Measurements from ENCODE around the gene C6orf15. TPM values are rescaled to one million over a fixed set of nuclear protein-coding genes. Genes with fewer than 3 reads are reported as not detected.

The C6orf15 gene
- total RNA-seq, 2 experiments from 2014 or later = not detected

DNA sequence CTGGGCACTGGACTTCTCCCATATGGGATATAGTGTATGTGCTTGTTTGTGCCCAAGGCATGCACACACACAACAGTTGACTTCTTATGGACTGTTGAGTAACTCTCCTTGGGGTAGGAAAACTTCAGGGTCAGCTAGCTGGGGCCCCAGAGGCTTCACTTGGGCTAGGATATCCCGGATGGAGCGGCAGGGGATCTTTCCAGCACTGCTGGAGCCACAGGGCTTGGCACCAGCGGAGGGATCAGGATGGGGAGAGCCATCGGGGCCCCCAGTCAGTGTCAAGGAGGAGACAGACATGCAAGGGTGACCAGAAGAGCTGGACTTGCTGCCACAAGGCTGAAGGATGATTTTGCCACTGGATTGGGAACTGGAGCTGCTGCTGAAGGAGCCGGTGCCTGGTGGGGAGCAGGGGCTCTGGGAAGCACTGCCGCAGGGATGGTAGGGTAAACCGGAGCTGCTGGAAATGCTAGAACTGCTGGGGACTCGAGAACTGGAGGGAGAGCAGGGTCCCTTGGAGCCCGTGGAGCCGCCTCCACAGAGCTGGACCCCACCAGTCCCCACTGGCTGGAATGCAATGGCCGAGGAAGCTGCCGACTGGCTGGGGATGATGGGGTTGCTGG lies 3.7 kb upstream of the C6orf15 start:
- ChIA-PET POLR2A (no interaction called here), CTCF (interaction anchor here (1.7 kb wide), 1 partner anchor 29 kb away, joined by 6 read pairs; no protein-coding TSS in a partner anchor)
- no peaks in the 10 kb centered on the region for H3K36me3 Mint-ChIP-seq (ENCODE audit: low read depth)
- H3K4me3 Mint-ChIP-seq = no peak overlapping the region
- H3K27me3 Mint-ChIP-seq (ENCODE audit: low read depth) = peaks cover 8% of the 10 kb centered on the region
- H3K27ac Mint-ChIP-seq = no peak overlapping the region
- DNase-seq (no peak), ATAC-seq (no peak)
- no peaks in the 10 kb centered on the region for H3K9me3 Mint-ChIP-seq (ENCODE audit: insufficient read depth)
- no peaks in the 10 kb centered on the region for H3K4me1 Mint-ChIP-seq (ENCODE audit: low read depth)

DNA sequence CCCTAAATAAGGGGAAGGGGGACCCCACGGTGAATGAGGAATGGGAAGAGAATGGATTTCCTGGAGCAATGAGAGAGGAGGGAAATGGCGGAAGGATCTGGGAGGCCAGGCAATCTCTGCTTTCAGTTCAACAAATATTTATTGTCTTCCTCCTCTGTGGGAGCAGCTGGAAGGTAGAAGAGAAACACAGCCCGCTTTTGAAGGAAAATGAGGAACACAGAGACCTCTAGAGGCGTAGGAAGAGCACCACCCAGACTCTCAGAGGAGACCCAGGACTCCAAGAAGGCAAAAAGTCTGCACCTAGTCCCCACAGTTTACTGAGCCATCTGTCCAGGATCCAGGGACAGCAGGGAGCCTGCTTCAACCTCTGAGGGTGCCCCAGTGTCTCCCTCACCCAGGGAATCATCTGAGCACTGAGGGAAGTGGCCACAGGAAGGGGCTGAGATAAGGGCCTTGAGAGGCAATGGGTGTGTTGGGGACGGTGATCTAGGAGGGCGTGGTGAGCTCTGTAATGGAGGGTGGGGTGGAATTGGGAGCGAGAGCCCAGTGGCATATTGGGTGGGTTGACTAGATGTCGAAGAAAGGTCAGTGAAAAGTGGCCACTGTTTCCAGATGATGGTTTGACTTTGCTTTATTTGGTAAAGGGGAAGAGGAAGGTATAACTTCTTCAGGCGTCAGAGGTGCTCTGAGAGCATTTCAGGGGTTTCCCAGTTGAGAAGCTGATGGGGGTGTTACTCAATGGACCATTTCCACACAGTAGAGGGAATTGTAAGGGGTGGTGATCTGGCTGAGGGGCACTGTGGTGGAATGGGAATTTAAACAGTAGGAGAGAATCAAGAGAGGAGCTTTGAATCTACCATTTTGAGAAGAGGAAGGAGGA lies 2.8 kb upstream of the C6orf15 start:
- Mint-ChIP-seq H3K27ac (no peak overlapping the region), H3K4me3 (no peak overlapping the region), H3K27me3 (ENCODE audit: low read depth) (peaks cover 12% of the 10 kb centered on the region), H3K36me3 (ENCODE audit: low read depth) (no peaks in the 10 kb centered on the region), H3K9me3 (ENCODE audit: insufficient read depth) (no peaks in the 10 kb centered on the region), H3K4me1 (ENCODE audit: low read depth) (no peaks in the 10 kb centered on the region)
- ATAC-seq (no peak), DNase-seq (no peak)
- POLR2A ChIA-PET = no interaction called here
- CTCF ChIA-PET = interaction anchor here (1.7 kb wide), 1 partner anchor 28 kb away, joined by 6 read pairs; no protein-coding TSS in a partner anchor

DNA sequence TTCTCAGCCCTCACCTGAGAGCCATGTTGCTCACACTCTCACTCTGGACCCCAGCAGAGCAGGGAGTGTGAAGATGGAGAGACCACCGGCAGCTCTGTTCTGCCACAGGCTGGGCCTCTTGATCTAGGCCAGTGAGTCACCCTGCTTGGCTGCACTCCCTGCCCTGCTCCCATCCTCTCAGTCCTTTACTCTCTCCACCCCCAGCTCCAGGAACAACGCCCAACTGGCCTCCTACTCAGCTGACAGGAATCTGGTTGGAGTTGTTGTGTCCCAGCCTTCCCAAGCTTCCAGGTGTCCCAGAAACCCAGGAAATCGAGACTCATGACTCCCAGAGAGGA lies 2.1 kb upstream of the C6orf15 start, which contains the start of gene PSORS1C1:
TSS of gene PSORS1C1 (plus strand) at position 260 of the 338 bp plus-strand sequence. CDS start 14,833 bp downstream, outside the sequence.
- Mint-ChIP-seq H3K27me3 (ENCODE audit: low read depth) (peaks cover 18% of the 10 kb centered on the region), H3K9me3 (ENCODE audit: insufficient read depth) (no peaks in the 10 kb centered on the region), H3K4me3 (no peak within 1 kb of the TSS), H3K36me3 (ENCODE audit: low read depth) (no peaks in the 10 kb centered on the region), H3K4me1 (ENCODE audit: low read depth) (no peaks in the 10 kb centered on the region), H3K27ac (no peak within 1 kb of the TSS)
- DNase-seq (no peak), ATAC-seq (no peak)
- CTCF ChIA-PET = no interaction called here
- POLR2A ChIA-PET = no interaction called here

DNA sequence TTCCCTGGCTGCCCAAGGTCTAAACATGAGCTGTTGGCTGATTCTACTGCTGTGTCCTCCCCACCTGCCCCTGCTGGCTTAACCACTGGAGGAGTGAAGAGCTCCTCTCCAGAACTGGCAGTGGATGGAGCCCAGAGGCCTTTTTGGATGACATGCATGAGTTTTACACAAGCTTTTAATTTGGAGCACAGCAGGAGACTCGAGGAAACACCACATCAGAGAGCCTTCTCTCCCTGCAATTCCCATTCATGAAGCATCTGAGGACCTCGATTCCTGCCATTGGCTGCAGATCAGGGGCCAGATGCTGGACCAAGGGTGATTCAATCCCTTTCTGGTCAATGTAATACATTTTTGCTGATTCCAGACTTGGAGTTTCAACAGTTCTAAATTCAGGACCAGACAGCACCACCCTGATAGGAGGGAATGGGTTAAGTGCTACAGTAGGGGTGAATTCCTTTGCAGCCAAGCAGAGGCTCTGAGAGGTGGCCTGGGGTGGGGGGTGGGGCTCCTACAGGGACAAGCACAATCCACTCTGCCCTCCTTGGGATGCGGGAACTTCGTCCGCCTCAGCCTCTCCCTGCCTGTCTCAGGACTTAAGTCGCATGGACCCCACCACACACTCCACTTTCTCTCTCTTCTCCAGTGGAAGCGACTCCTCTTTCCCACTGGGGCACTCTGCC lies 1.6 kb upstream of the C6orf15 start:
- DNase-seq (no peak), ATAC-seq (no peak)
- no peak overlapping the region for H3K27ac Mint-ChIP-seq
- H3K27me3 Mint-ChIP-seq (ENCODE audit: low read depth) = peaks cover 18% of the 10 kb centered on the region
- no peaks in the 10 kb centered on the region for H3K36me3 Mint-ChIP-seq (ENCODE audit: low read depth)
- POLR2A ChIA-PET = no interaction called here
- no peaks in the 10 kb centered on the region for H3K4me1 Mint-ChIP-seq (ENCODE audit: low read depth)
- H3K9me3 Mint-ChIP-seq (ENCODE audit: insufficient read depth) = no peaks in the 10 kb centered on the region
- no peak overlapping the region for H3K4me3 Mint-ChIP-seq
- CTCF ChIA-PET = interaction anchor here (0.9 to 1.8 kb wide), 3 partner anchors 8 to 198 kb away, joined by 3 to 5 read pairs (median 3); no protein-coding TSS in a partner anchor

DNA sequence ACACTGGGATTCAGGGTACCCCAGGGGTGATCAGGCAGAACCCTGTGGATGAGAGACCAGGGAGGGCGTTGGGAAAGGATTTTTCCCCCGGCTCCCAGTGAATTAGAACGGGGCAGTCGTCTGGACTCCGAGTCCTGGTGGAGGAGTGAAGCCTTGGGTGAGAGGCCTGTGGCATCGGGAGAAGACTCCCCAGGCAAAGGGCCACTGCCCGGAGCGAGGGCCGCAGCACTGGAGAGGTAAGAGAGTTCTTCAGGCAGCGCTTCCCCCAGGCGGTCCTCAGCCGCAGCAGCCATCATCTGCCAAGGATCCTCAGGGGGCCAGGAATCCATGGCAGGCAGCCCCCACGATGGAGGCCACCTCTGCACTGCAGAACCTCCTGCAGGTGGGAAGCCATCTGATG lies 663 bp downstream of the C6orf15 start:
- no peaks in the 10 kb centered on the region for H3K4me1 Mint-ChIP-seq (ENCODE audit: low read depth)
- no peak for DNase-seq
- peaks cover 15% of the 10 kb centered on the region for H3K27me3 Mint-ChIP-seq (ENCODE audit: low read depth)
- POLR2A ChIA-PET = no interaction called here
- no peak for ATAC-seq
- H3K4me3 Mint-ChIP-seq = no peak overlapping the region
- CTCF ChIA-PET = no interaction called here
- no peaks in the 10 kb centered on the region for H3K36me3 Mint-ChIP-seq (ENCODE audit: low read depth)
- no peaks in the 10 kb centered on the region for H3K9me3 Mint-ChIP-seq (ENCODE audit: insufficient read depth)
- H3K27ac Mint-ChIP-seq = no peak overlapping the region

DNA sequence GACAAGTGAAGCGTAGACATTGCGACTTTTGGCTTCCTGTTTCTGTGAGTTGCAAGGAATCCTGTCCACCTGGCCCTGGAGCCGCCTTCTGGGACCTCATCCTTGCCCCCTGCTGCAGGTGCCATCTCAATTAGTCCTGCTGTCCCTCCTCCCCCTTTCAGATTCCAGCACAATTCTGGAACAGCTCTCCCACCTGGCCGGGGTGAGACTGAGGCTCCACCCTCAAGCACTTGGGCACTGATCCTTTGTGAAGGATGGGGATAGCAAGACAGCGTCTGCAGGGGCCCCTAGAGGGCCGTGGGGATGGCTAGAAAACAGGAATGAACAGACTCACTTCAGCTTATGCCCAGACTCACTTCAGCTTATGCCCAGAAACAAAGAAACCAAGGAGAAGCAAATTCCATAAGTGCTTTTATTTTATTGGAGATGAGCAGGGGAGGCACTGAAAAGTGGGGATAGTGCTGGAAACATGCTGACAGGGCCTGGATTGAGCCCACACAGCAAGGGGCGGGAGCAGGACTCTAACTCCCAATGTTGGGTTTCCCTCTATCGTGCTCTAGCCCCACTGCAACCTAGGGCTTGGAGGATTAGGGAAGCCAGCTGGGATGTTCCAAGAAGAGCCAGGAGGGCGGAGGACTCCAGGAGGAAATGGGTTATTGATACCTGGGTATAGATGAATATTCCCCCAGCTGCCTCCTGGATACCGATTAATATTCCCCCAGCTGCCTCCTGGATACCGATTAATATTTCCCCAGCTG lies 1.4 kb downstream of the C6orf15 start:
- ChIA-PET CTCF (no interaction called here), POLR2A (no interaction called here)
- Mint-ChIP-seq H3K9me3 (ENCODE audit: insufficient read depth) (no peaks in the 10 kb centered on the region), H3K4me3 (no peak overlapping the region), H3K27me3 (ENCODE audit: low read depth) (peaks cover 15% of the 10 kb centered on the region), H3K27ac (no peak overlapping the region), H3K36me3 (ENCODE audit: low read depth) (no peaks in the 10 kb centered on the region), H3K4me1 (ENCODE audit: low read depth) (no peaks in the 10 kb centered on the region)
- ATAC-seq (no peak), DNase-seq (no peak)

DNA sequence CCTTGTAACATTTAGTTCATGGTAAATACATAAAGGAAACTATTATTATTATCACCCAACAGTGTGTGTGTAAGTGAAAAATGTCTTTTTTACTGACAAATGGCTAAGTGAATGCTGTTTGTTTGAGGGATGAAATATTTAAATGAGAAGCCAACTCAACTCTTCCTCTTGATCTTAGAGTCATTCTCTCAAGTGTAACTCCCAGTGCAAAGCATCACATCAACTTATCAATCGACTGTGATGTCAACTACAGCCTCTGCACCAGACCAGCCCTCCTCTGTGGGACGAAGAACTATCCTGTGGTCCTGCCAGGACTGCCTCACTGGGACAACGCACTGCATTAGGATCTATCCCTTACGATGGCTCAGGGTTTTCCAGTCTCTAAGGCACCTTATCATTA lies 5.3 kb downstream of the C6orf15 start:
- no peak overlapping the region for H3K4me3 Mint-ChIP-seq
- peaks cover 9% of the 10 kb centered on the region for H3K27me3 Mint-ChIP-seq (ENCODE audit: low read depth)
- no peaks in the 10 kb centered on the region for H3K36me3 Mint-ChIP-seq (ENCODE audit: low read depth)
- POLR2A ChIA-PET = no interaction called here
- H3K9me3 Mint-ChIP-seq (ENCODE audit: insufficient read depth) = no peaks in the 10 kb centered on the region
- H3K27ac Mint-ChIP-seq = no peak overlapping the region
- H3K4me1 Mint-ChIP-seq (ENCODE audit: low read depth) = no peaks in the 10 kb centered on the region
- ATAC-seq (no peak), DNase-seq (no peak)
- CTCF ChIA-PET = no interaction called here

DNA sequence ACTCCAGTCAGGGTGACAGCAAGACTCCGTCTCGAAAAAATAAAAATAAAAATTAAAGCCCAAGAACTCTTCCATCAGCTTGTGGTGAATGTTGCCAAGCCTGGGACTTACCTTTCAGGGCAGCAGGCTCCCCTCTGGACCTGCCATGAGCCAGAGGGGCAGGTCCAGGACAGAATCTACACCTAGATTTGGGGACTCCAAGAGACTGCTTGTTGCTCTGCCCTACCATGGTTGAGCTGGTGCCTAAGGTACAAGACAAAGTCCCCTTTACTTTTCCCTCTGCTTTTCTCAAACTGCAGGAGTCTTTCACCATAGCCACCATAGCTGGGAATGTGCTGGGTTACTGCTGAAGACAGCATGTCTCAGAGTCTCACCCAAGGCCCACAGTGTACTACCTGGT lies 9.2 kb downstream of the C6orf15 start:
- CTCF ChIA-PET = interaction anchor here (0.7 to 2.4 kb wide), 9 partner anchors 10 to 275 kb away, joined by 3 to 10 read pairs (median 3); no protein-coding TSS in a partner anchor

DNA sequence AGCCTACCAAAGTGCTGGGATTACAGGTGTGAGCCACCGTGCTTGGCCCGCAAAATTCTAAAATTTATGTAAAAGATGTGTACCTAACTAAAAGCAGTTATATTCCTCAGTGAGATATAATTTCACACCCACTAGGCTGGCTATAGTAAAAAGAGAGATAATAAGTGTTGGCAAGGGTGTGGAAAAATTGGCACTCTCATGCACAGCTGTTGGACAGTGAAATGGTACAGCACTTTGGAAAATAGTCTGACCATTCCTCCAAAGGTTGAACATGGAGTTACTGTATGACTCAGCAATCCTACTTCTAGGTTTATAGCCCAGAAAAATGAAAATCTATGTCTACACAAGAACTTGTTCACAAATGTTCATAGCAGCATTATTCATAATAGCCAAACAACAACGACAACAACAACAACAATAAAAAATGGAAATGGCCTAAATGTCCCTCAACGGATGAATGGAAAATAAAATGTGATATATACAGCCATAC lies 13.9 kb downstream of the C6orf15 start:
- H3K4me1 Mint-ChIP-seq (ENCODE audit: low read depth) = peaks cover 16% of the 10 kb centered on the region
- ATAC-seq = no peak

More for the DNA sequence above, 9.2 kb downstream of the C6orf15 start:
- no peaks in the 10 kb centered on the region for H3K36me3 Mint-ChIP-seq (ENCODE audit: low read depth)
- H3K27ac Mint-ChIP-seq = no peak overlapping the region
- H3K9me3 Mint-ChIP-seq (ENCODE audit: insufficient read depth) = no peaks in the 10 kb centered on the region
- POLR2A ChIA-PET = no interaction called here
- no peak for DNase-seq
- H3K27me3 Mint-ChIP-seq (ENCODE audit: low read depth) = peaks cover 8% of the 10 kb centered on the region
- no peak for ATAC-seq
- H3K4me1 Mint-ChIP-seq (ENCODE audit: low read depth) = no peaks in the 10 kb centered on the region
- no peak overlapping the region for H3K4me3 Mint-ChIP-seq

DNA sequence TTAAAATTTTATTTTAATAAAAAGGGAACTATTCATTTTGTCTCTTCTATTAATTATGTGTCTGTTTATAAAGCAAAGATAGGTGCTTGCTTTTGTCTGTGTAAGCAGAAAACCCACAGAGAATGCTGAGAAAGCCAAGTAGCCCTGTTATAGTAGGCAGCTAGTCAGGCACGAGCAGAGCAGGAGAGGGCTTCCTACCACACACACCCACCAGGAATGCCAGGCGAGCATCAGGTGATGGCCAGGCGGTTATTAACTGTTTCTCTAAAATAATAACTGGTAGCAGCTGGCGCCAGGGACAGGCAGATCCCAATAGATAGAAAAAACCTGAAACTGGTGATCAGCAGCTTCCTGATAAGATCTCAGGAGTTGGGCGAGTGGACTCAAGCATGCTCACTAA lies 15.7 kb downstream of the C6orf15 start:
- POLR2A ChIA-PET = no interaction called here
- Mint-ChIP-seq H3K9me3 (ENCODE audit: insufficient read depth) (no peaks in the 10 kb centered on the region), H3K27ac (no peak overlapping the region), H3K4me1 (ENCODE audit: low read depth) (peaks cover 16% of the 10 kb centered on the region), H3K27me3 (ENCODE audit: low read depth) (peaks cover 10% of the 10 kb centered on the region), H3K4me3 (no peak overlapping the region), H3K36me3 (ENCODE audit: low read depth) (no peaks in the 10 kb centered on the region)
- ATAC-seq = no peak
- DNase-seq = no peak
- CTCF ChIA-PET = interaction anchor here (2.2 to 3.5 kb wide), 2 partner anchors 9 to 17 kb away, joined by 7 to 17 read pairs; no protein-coding TSS in a partner anchor

More for the DNA sequence above, 13.9 kb downstream of the C6orf15 start:
- peaks cover 10% of the 10 kb centered on the region for H3K27me3 Mint-ChIP-seq (ENCODE audit: low read depth)
- no peak overlapping the region for H3K4me3 Mint-ChIP-seq
- H3K27ac Mint-ChIP-seq = no peak overlapping the region
- ChIA-PET POLR2A (no interaction called here), CTCF (interaction anchor here (3.5 kb wide), 1 partner anchor 11 kb away, joined by 17 read pairs; no protein-coding TSS in a partner anchor)
- no peaks in the 10 kb centered on the region for H3K36me3 Mint-ChIP-seq (ENCODE audit: low read depth)
- DNase-seq = no peak
- no peaks in the 10 kb centered on the region for H3K9me3 Mint-ChIP-seq (ENCODE audit: insufficient read depth)

DNA sequence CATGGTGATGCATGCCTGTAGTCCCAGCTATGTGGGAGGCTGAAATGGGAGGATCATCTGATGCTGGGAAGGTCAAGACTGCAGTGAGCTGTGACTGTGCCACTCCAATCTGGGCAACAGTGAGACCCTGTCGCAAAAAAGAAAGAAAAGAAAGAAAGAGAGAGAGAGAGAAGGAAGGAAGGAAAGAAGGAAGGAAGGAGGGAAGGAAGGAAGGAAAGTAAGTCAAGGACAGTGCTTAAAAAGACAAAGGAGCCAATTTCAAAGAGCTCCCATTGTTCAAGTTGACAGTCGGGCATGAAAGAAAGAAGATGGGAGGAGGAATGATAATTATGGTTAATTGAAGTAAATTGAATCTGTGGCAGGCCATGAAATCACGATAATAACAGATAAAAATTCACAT lies 16.2 kb downstream of the C6orf15 start:
- Mint-ChIP-seq H3K4me1 (ENCODE audit: low read depth) (peaks cover 16% of the 10 kb centered on the region), H3K27me3 (ENCODE audit: low read depth) (peaks cover 10% of the 10 kb centered on the region), H3K36me3 (ENCODE audit: low read depth) (no peaks in the 10 kb centered on the region), H3K27ac (no peak overlapping the region), H3K9me3 (ENCODE audit: insufficient read depth) (no peaks in the 10 kb centered on the region), H3K4me3 (no peak overlapping the region)
- ChIA-PET CTCF (interaction anchor here (2.2 to 3.5 kb wide), 2 partner anchors 9 to 16 kb away, joined by 7 to 17 read pairs; no protein-coding TSS in a partner anchor), POLR2A (no interaction called here)
- no peak for ATAC-seq
- no peak for DNase-seq

All from activated CD8-positive, alpha-beta T cell treated with anti-CD3 and anti-CD28 coated beads, Interleukin-2, amount 10 ng/mL, durations not matched to agents 7 days and 5 days (primary cell).